CD4-positive, alpha-beta T cell (primary cell): ENCODE measurements around the gene MYL4. TPM values are rescaled to one million over a fixed set of nuclear protein-coding genes. Genes with fewer than 3 reads are reported as not detected.

Experiments used
- ATAC-seq: fragments of 200-7000 bp; cut with Tn5 transposase; one replicate; pipeline ENCODE4 v1.10.0; 2022; ENCODE audit warnings: mild to moderate bottlenecking; ENCODE audit not compliant: poor library complexity
- CTCF ChIA-PET: fragments of 350-600 bp; sonication (Branson Sonifier 250); formaldehyde crosslinking; loops from one replicate; lab custom pipeline; 2021; ENCODE audit warnings: antibody characterized with exemption, inconsistent platforms; lab: Charles Lee
- POLR2A ChIA-PET: fragments of 350-600 bp; sonication (Branson Sonifier 250); formaldehyde crosslinking; loops from one replicate; lab custom pipeline; 2021; ENCODE audit warnings: antibody characterized with exemption, inconsistent platforms; lab: Charles Lee
- DNase-seq, 14 experiments: peaks; one replicate each; pipeline ENCODE4 v3.0.0-alpha.2; 2013 to 2020; ENCODE audit warnings: mixed read lengths in 2 of 14
- H3K27ac ChIP-seq, 2 donors: one replicate each; pipeline versions ENCODE4 v1.5.1 to v1.7.0; 2013; ENCODE audit warnings: low read length in 2 of 2, low read depth in 1 of 2, mild to moderate bottlenecking in 1 of 2
- H3K27me3 ChIP-seq, 2 experiments: 1 replicate in 1 of 2; 2 replicates in 1 of 2; pipeline versions ENCODE4 v1.6.1 to v1.7.0; 2013; ENCODE audit warnings: low read length in 2 of 2, control low read depth in 1 of 2, mild to moderate bottlenecking in 1 of 2, moderate library complexity in 1 of 2; ENCODE audit not compliant: insufficient read depth in 2 of 2, control insufficient read depth in 1 of 2
- H3K36me3 ChIP-seq: one replicate; pipeline ENCODE4 v1.6.1; 2013; ENCODE audit warnings: low read length, control low read depth; ENCODE audit not compliant: insufficient read depth
- H3K4me1 ChIP-seq: one replicate; pipeline ENCODE4 v1.6.1; 2013; ENCODE audit warnings: low read length, control low read depth; ENCODE audit not compliant: insufficient read depth
- H3K4me3 ChIP-seq: one replicate; pipeline ENCODE4 v1.5.1; 2013; ENCODE audit warnings: mild to moderate bottlenecking, low read length, moderate library complexity
- H3K9me3 ChIP-seq, 2 experiments: 1 replicate in 1 of 2; 2 replicates in 1 of 2; pipeline versions ENCODE4 v1.6.1 to v1.7.0; 2013; ENCODE audit warnings: low read length in 2 of 2, mild to moderate bottlenecking in 2 of 2, control low read depth in 1 of 2, moderate library complexity in 1 of 2; ENCODE audit not compliant: control insufficient read depth in 1 of 2, insufficient read depth in 1 of 2
- H3K27ac Mint-ChIP-seq: one replicate; pipeline ENCODE4 v1.8.0; 2020; ENCODE audit warnings: mixed read lengths
- H3K27me3 Mint-ChIP-seq: one replicate; pipeline ENCODE4 v1.8.0; 2021; ENCODE audit warnings: mixed read lengths
- H3K36me3 Mint-ChIP-seq: one replicate; pipeline ENCODE4 v1.8.0; 2021; ENCODE audit warnings: low read depth, mixed read lengths
- H3K4me1 Mint-ChIP-seq: one replicate; pipeline ENCODE4 v1.8.0; 2021; ENCODE audit warnings: low read depth, mixed read lengths
- H3K4me3 Mint-ChIP-seq: one replicate; pipeline ENCODE4 v1.8.0; 2020; ENCODE audit warnings: mild to moderate bottlenecking, mixed read lengths
- H3K9me3 Mint-ChIP-seq: one replicate; pipeline ENCODE4 v1.8.0; 2020; ENCODE audit warnings: mixed read lengths
- CTCF ChIP-seq: fragments of 200-600 bp; IDR thresholded peaks from one replicate; pipeline ENCODE4 v1.8.0; 2022; ENCODE audit warnings: antibody characterized with exemption, mild to moderate bottlenecking
- intact Hi-C, 2 experiments: fragments of 100-400 bp; cut with DNase I in 1 of 2; cut with micrococcal nuclease in 1 of 2; formaldehyde crosslinking; loops; one replicate each; pipeline versions ENCODE4 v1.15.1 to v1.9.0; 2023 to 2025; cut with DNase I, micrococcal nuclease
- total RNA-seq, 174 experiments: library from RNA in 2 of 174; stranded (reverse) in 2 of 174; gene quantifications; one replicate each; pipeline ENCODE4 v1.2.3 and lab custom pipeline; 2021 to 2026

Gene MYL4
- total RNA-seq, 2 experiments from 2014 or later = not detected

GRCh38 chr17:47224966-47225365, 15.8 kb downstream of the MYL4 start:
- H3K4me1 ChIP-seq = peaks cover 24% of the 10 kb centered on the region
- no peak overlapping the region for H3K4me3 ChIP-seq
- ChIA-PET CTCF (no interaction called here), POLR2A (interaction anchor here (1.0 kb wide), 1 partner anchor 99 kb away, joined by 3 read pairs; no protein-coding TSS in a partner anchor)
- no peak for TF ChIP-seq CTCF
- H3K4me1 Mint-ChIP-seq = peaks cover 17% of the 10 kb centered on the region
- no peaks in the 10 kb centered on the region for H3K36me3 Mint-ChIP-seq
- DNase-seq = no peak
- H3K9me3 ChIP-seq = no peaks in the 10 kb centered on the region
- H3K9me3 Mint-ChIP-seq = no peaks in the 10 kb centered on the region
- ATAC-seq = no peak
- no peaks in the 10 kb centered on the region for H3K36me3 ChIP-seq
- intact Hi-C loops = no loop called here
- no peak overlapping the region for H3K4me3 Mint-ChIP-seq
- no peak overlapping the region for H3K27ac Mint-ChIP-seq
- H3K27me3 Mint-ChIP-seq = peaks cover 6% of the 10 kb centered on the region
- no peak overlapping the region for H3K27ac ChIP-seq
- H3K27me3 ChIP-seq = no peaks in the 10 kb centered on the region

- CTCF ChIA-PET = no interaction called here
- H3K4me3 ChIP-seq = no peak overlapping the region
- H3K27ac Mint-ChIP-seq = no peak overlapping the region
- intact Hi-C loops = no loop called here
- H3K4me1 ChIP-seq = peaks cover 21% of the 10 kb centered on the region
- H3K4me1 Mint-ChIP-seq = peaks cover 17% of the 10 kb centered on the region
- H3K4me3 Mint-ChIP-seq = no peak overlapping the region
- ATAC-seq (no peak), DNase-seq (no peak)
- H3K36me3 Mint-ChIP-seq = no peaks in the 10 kb centered on the region
- POLR2A ChIA-PET = interaction anchor here (1.0 kb wide), 1 partner anchor 99 kb away, joined by 3 read pairs; no protein-coding TSS in a partner anchor
- no peak overlapping the region for H3K27ac ChIP-seq
- TF ChIP-seq CTCF = no peak
- peaks cover 10% of the 10 kb centered on the region for H3K27me3 Mint-ChIP-seq
- H3K27me3 ChIP-seq = no peaks in the 10 kb centered on the region
- H3K36me3 ChIP-seq = no peaks in the 10 kb centered on the region
- H3K9me3 ChIP-seq = no peaks in the 10 kb centered on the region
- no peaks in the 10 kb centered on the region for H3K9me3 Mint-ChIP-seq
Observed at GRCh38 chr17:47225436-47225858, 16.3 kb downstream of the MYL4 start.

GRCh38 chr17:47225911-47226688, 17.0 kb downstream of the MYL4 start:
- intact Hi-C loops = no loop called here
- POLR2A ChIA-PET = interaction anchor here (1.0 kb wide), 1 partner anchor 98 kb away, joined by 3 read pairs; no protein-coding TSS in a partner anchor
- Histone ChIP-seq H3K9me3 (no peaks in the 10 kb centered on the region), H3K4me1 (peaks cover 15% of the 10 kb centered on the region), H3K27me3 (no peaks in the 10 kb centered on the region), H3K27ac (no peak overlapping the region), H3K36me3 (no peaks in the 10 kb centered on the region), H3K4me3 (no peak overlapping the region)
- H3K4me3 Mint-ChIP-seq = no peak overlapping the region
- no peaks in the 10 kb centered on the region for H3K36me3 Mint-ChIP-seq
- no peak for TF ChIP-seq CTCF
- ATAC-seq (no peak), DNase-seq (no peak)
- CTCF ChIA-PET = no interaction called here
- H3K9me3 Mint-ChIP-seq = no peaks in the 10 kb centered on the region
- peaks cover 12% of the 10 kb centered on the region for H3K4me1 Mint-ChIP-seq
- peaks cover 12% of the 10 kb centered on the region for H3K27me3 Mint-ChIP-seq
- no peak overlapping the region for H3K27ac Mint-ChIP-seq
